HPDE6-E6E7 (cell line): ENCODE results near the gene COL2A1.

Experiments used
- DNase-seq: peaks from one replicate; pipeline ENCODE4 v3.0.0; 2011; ENCODE audit warnings: missing footprints; ENCODE audit errors: extremely low spot score

Gene COL2A1

DNA sequence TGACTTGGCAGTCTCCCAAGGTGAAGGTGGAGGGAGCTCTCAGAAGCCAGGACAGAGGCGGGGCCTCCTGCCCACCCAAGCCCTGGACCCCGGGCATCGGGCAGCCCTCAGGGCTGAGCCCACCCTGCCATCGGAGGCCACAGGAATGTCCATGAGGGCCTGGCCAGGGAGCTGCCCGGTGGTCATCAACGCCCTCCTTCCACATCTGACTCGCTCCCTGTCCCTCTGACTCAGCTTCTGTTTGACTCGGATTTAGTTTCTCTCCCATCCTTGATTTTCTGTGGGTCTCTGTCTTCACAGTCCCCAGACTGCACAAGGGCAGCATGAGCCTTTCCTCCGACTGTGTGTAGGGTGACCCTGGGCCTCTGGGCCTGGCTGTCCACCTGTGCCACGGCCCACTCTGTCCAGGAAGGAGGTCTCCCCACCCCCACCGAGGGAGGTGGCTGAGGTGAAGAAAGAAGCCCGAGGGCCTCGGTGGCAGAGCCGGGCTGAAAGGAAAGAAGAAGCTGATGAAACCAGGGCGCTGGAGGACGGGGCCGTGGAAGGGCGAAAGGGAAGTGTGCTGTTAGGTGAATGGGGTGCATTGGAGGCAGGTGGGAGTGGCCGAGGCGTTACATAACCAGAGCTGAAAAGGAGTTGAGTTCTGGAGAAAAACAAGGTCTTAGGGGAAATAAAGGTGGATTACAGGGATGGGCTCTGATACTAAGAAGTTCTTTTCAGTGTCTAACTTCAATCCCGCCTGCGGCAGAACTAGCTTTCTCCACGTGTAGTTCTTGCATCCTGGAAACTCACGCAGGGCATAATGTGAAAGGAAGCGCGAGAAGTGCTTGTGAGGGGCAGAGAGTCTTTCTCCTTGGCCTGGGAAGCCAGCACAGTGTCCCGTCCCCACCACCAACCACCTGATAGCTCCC, 57.6 kb downstream of the COL2A1 start:
- DNase-seq: peak; percentile 70

DNA sequence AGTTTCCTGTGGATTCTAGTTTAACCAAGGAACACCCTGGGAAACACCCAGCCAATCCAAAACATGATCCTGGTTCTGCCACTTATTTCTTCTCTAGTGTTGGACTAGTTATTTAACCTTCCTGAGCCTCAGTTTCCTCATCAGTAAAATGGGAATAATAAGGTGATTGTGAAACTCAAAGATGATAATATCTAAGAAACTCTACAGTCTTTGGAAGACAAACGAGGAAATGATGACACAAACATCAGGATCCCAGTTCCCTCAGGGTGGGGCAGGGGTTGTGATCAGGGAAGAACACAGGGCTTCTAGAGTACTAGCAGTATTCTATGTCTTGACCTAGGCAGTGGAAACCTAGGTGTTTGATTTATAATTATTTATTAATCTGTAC, 58.9 kb downstream of the COL2A1 start:
- no peak for DNase-seq

DNA sequence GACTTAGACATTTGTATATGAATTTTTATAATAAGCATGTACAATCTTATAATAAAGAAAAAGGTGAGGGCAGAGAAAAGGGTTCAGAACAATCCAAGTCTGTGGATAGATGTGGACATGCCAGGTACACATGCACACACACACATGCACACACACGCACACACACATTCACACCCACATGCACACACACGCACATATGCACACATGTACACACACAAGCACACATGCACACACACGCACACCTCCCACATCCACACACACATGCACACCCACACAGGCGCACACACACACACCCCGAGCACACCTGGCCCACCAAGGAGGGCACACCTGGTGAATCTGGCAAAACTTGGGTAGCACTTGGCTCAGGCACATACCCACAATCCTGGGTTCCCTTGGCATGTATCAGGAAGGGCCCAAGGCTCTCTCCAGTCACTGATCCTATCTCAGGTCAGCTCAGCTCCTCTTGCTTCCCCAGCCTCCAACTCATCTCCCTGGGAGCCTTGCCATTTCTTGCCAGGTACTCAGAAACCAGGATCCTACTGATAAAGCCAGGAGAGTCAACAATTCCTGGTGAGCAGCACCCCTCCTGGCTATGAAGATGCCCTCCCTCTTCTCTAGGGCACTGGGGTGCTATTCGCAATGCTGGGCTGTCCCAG, 59.5 kb downstream of the COL2A1 start:
- no peak for DNase-seq

DNA sequence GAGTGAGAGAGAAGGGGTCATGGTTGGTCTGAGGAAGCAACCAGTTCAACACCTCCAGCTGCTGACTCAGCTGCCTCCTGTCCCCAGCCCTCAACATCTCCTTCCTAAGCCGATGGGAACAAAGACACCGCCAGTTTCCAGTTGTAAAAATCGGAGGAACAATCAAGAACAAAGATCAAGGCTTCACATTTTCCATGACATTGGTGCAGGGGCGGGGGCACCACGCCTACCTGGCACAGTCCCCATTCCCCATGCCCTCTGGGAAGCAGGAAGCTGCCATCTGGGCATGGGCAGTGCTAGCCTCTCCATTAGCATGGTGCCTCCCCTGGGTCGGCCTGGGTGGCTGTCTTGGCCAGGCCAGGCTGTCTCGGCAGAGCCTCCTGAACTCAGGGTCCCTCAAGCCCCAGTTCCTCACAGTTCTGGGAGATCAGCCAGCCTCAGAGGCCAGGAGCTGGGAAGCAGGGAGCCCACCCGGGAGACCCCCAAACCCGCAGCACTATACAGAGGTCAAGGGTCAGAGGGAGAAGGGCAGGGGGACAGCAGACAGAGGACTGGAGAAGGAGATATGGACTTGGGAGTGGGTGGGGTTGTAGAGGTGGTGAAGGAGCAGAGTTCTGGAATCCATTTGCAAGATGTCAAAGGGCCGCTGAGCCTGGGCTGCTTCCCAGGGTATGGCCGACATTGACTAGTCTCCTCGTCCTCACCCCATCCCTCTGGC, 60.5 kb downstream of the COL2A1 start:
- DNase-seq: no peak

DNA sequence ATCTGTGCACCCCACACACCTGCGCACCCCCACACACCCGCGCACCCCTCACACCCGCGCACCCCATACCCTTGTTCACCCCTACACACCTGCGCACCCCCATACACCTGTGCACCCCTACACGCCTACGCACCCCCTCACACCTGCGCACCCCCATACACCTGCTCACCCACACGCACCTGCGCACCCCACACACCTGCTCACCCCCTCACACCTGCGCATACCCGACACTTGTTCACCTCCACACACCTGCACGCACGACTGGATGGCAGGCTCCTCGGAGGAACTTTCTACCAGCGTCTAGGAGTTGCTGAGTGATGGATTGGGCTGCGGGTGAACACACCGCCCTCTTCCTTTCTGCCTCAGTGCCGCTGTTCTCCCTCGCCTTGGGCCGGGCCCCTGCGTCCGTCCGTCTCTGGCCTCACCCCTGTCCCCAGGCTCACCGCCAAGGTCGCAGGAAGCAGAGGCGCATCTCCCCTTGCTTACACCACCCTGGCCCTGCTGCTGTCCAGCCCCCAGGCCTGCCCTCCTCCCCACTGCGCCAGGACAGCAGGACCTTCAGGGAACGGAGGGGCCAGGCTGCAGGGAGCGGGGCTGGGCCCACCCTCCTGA, 61.6 kb downstream of the COL2A1 start:
- no peak for DNase-seq

DNA sequence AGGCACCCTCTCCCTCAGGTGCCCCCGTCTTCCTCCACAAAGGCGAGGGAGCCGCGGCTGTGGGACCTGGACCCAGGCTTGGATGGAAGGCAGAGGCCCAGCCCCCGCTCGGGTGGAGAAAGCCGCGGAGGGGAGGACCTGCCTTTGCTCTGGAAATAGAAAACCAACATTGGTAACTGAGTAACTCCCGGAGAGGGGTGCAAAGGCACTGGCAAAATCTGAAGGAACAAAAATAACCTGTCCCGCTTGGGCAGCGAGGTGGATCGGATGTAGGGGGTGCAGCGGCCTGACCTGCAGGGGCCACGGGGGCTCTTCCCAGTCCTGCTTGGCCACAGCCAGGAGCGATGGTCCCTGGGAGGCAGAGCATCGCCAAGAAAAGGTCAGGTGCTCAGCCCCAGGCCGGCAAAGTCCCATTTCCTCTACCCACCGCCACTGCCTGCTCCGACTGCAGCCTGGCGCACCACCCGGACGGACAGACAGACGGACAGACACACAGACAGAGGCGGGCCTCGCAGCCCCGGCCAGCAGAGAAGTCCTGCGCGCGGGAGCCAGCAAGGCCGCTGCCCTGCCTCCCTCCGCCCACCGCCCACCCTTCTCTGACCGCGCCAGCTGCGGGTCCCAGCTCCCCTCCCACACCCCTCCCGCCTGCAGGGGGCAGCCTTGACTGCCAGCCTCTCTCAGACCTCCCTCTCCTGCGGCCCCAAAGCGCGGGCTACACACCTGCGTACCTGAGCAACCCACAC, 62.2 kb downstream of the COL2A1 start:
- no peak for DNase-seq

DNA sequence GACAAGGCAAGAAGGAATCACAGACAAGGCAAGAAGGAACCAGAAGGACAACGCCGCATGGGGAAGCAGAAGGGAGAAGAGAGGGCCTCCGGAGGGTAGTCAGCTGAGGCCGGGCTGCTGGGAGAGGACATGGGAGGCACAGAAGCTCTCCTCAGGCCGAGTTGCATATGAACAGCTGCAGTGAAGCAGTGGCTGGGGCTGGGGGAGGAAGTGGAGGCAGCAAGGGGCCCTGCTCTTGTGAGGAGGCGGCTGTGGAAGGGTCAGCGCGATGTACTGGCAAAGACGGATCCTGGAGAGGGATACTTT, 62.8 kb downstream of the COL2A1 start:
- no peak for DNase-seq

DNA sequence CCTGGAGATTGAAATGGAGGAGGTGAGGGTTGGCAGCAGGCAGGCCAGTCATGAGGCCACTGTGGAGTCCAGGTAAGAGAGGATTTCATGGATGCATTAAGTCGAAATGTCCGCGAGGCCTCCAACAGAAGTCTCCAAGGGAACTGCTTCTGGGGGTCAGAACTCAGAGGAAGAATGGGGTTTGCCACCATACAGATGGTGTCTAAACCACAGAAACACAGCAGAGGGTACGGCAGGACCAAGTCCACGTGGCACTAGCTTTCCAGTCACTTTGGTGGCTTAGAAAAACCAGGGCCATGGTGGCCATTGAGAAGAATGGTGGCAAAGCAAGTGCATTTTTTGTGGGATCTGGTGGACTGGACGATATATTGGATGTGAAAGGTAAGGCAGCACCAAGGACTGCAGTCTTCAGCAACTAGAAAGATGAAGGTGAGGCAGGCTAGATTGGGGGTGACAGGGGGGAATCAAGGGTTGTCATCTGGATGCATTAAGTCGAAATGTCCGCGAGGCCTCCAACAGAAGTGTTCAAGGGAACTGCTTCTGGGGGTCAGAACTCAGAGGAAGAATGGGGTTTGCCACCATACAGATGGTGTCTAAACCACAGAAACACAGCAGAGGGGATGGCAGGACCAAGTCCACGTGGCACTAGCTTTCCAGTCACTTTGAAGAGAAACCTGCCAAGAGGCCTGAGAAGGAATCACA, 63.4 kb downstream of the COL2A1 start:
- no peak for DNase-seq

DNA sequence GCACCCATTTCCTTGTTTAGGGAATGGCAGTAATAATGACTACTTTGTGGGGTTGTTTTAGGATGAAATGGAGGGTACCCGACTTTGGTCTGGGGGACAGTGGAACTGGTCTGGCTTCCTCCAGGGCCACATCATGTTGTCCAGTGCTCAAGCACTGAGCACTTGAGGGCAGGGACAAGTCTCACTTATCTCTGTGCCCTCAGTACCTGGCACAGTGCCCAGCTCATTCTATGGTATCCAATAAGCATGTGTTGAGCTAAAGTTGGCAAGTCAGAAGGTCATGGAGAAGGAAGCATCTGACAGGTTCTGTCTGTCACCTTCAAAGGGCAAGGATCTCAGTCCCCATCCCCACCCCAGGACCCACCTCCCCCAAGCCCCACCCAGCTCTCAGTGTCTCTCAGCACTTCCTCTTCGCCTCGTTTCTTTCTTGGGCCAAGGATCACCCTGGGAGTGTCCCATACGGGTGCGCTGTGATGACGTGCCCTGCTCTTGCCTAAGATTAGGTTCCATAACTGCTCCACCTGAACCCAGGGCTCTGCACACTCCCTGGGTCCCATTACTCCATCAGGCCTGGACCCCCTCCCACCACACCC, 65.2 kb downstream of the COL2A1 start:
- DNase-seq: no peak

DNA sequence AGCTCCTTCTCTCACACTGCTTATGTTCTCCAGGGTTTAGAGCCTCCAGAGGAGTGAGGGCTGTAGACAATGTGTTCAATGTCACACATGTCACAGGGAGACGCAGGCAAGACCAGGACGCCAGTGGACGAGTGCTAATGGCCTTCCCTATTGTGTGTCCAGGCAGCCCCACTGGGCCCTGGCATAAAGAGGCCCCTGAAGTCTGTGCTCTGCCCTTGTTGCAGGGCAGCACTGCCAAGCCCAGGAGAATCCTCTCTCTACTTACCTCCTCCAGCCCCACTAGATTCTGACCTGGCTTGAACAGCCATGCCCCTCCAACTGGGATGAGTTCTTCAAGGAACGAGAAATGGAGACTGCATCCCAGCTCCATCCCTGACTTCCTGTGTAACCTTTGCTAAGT, 65.7 kb downstream of the COL2A1 start:
- no peak for DNase-seq

DNA sequence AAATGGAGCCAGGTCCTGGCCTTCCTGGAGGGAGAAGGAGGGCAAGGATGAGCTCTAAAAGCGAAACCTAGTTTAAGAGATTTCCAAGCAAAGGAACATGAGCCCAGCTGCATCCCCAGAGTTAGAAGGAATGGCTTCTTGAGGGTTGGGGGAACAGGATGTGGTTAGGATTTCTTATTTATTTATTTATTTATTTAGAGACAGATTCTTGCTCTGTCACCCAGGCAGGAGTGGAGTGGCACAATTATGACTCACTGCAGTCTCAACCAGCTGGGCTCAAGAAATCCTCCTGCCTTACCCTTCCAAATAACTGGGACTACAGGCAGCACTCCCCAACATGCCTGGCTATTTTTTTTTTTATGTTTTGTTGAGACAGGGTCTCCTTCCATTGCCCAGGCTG, 66.2 kb downstream of the COL2A1 start:
- DNase-seq: no peak

DNA sequence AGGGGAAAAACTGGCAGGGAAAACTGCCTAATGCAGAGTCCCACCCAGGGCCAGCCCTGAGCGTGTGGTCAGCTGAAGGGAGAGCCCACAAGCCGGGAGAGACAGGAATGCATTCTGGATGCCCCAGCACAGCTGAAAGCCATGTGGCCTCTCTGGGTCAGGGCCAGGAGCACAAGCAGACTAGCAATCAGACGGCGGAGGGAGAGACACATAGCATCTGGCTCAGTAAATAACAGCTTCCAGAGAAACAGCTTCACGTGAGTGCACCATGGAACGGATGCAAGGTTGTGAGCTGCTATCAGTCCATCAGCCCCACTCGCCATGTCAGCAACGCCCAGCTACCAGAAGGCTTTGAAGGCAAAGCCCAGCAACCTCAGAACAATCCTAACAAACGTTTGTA, 69.1 kb downstream of the COL2A1 start:
- DNase-seq: no peak

DNA sequence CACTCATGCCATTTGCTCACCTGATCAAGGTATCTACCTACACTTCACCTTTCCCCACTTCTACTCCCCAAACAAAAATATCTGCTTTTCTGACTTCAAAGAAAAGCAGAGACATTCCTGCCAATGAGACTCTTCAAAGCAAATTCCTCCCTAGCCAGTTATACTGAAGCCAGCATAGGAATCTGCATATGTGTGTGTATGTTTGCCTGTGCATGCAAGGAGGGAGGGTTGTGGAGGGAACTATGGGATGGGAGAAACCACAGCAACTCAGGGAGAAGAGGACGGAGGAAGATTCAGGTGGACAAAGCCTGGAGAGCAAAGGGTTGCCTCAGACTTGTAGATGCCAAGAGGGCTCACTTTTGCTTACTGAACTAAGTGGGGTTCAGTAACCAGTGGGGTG, 73.1 kb downstream of the COL2A1 start:
- DNase-seq: no peak

DNA sequence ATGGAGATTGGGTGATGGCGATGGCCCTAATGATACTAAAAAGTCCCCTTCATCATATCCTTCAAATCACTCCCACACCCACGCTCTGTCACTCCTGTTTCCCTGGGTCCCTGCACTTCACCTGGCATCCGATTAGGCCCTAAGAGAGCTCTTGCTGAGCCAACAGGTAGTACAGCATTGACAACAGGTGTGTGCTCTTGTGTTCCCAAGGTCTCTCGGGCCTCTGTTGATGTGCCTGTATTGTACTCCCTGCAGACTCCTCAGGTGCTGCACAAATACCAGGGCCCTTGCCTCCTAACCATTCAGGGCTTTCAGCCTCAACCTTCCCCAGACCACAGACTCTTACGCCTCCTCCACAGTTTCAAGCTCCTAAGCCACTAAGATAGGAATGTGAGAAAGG, 73.6 kb downstream of the COL2A1 start:
- no peak for DNase-seq

DNA sequence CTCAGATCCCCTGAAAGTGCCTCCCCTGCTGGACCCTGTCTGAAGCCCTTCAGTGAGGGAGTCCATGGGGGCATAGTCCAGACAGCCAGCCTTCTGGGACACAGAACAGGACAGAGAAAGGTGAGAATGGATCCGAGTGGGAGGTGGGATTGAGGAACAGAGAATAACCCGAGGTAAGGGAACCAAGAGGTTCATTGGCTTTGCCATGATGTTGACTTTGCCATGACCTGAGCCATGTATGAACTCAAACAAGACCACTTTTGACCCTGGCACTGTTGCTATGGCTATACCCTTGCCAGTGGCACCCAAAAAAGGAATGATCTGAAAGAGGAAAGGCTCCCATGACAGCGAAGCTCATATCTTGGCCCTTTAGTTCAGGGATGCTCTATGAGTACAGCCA, 76.9 kb downstream of the COL2A1 start:
- DNase-seq: no peak
